KMS-11 (cell line): ENCODE measurements around the gene AP2B1.
"Not testable (repeated sequence)": the region's sequence is repeated elsewhere in the genome, so short reads cannot be mapped to it uniquely, and the experiment has no call there.

Source experiments
- H2AFZ ChIP-seq: fragments of 200-600 bp; sonication (generic); 2 replicates; pipeline ENCODE4 v1.6.1; 2016; ENCODE audit warnings: antibody characterized with exemption, mixed run types, low read depth
- H3K27ac ChIP-seq: fragments of 200-600 bp; sonication (generic); 2 replicates; pipeline ENCODE4 v1.6.1; 2016; ENCODE audit warnings: mild to moderate bottlenecking, mixed run types
- H3K27me3 ChIP-seq: fragments of 200-600 bp; sonication (generic); 2 replicates; pipeline ENCODE4 v1.6.1; 2017; ENCODE audit warnings: mild to moderate bottlenecking, low read depth, mixed run types, moderate library complexity; ENCODE audit not compliant: insufficient read depth
- H3K36me3 ChIP-seq: fragments of 200-600 bp; sonication (generic); 2 replicates; pipeline ENCODE4 v1.6.1; 2017; ENCODE audit warnings: mild to moderate bottlenecking, mixed run types; ENCODE audit not compliant: insufficient read depth
- H3K4me1 ChIP-seq: fragments of 200-600 bp; sonication (generic); 2 replicates; pipeline ENCODE4 v1.6.1; 2016; ENCODE audit warnings: mild to moderate bottlenecking, low read depth, mixed run types; ENCODE audit not compliant: poor library complexity, severe bottlenecking
- H3K4me2 ChIP-seq: fragments of 200-600 bp; sonication (generic); 2 replicates; pipeline ENCODE4 v1.7.0; 2016; ENCODE audit warnings: mild to moderate bottlenecking, mixed run types
- H3K4me3 ChIP-seq: fragments of 200-600 bp; sonication (generic); IDR thresholded peaks from 2 replicates; pipeline ENCODE4 v1.6.1; 2017; ENCODE audit warnings: low read depth, low read length, mixed read lengths; ENCODE audit not compliant: insufficient read depth
- H3K79me2 ChIP-seq: fragments of 200-600 bp; sonication (generic); 2 replicates; pipeline ENCODE4 v1.6.1; 2016; ENCODE audit warnings: low read depth, mixed run types; ENCODE audit not compliant: insufficient read depth
- H3K9ac ChIP-seq: fragments of 200-600 bp; sonication (generic); 2 replicates; pipeline ENCODE4 v1.6.1; 2016; ENCODE audit warnings: mild to moderate bottlenecking, mixed run types
- H4K20me1 ChIP-seq: fragments of 200-600 bp; sonication (generic); 2 replicates; pipeline ENCODE4 v1.6.1; 2016; ENCODE audit warnings: mild to moderate bottlenecking, mixed run types; ENCODE audit not compliant: insufficient read depth
- CTCF ChIP-seq: fragments of 200-600 bp; sonication (generic); conservative IDR thresholded peaks from 2 replicates; pipeline ENCODE4 v1.6.1; 2017; ENCODE audit warnings: low read depth, mild to moderate bottlenecking, antibody characterized with exemption, low read length, moderate library complexity, mixed read lengths

Gene AP2B1

GRCh38 chr17:35695613-35696012, 108.5 kb downstream of the AP2B1 start:
- no peaks in the 10 kb centered on the region for H3K27me3 ChIP-seq
- no peak overlapping the region for H3K4me3 ChIP-seq
- H3K9ac ChIP-seq = no peak overlapping the region
- no peak overlapping the region for H3K4me2 ChIP-seq
- no peak overlapping the region for H3K27ac ChIP-seq
- no peaks in the 10 kb centered on the region for H4K20me1 ChIP-seq
- H3K4me1 ChIP-seq = no peaks in the 10 kb centered on the region
- no peak overlapping the region for H2AFZ ChIP-seq
- no peaks in the 10 kb centered on the region for H3K79me2 ChIP-seq
- H3K36me3 ChIP-seq = no peaks in the 10 kb centered on the region
- no peak for TF ChIP-seq CTCF

- Histone ChIP-seq H4K20me1 (no peaks in the 10 kb centered on the region), H3K36me3 (no peaks in the 10 kb centered on the region)
- no peak for TF ChIP-seq CTCF
Measured at GRCh38 chr17:35698800-35699199, 111.7 kb downstream of the AP2B1 start.

DNA sequence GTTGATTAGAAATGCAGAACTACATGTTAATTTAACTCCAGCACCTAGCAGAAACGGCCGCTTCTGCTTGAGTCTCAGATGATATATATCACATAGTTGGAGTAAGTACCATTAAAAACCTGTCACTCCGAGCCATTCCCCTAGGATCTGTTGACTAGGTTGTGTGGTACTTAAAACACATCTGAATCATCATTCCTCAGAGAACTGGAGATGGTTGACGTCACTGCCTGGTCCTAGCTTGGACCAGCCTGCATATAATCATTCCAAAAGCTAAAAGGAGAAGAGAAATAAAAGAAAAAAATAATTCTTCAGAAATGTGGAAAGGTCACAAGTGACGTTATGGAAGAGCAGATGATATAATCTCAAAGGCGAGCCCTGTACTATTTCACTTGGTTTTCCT, 113.0 kb downstream of the AP2B1 start:
- Histone ChIP-seq H3K36me3 (no peaks in the 10 kb centered on the region), H3K27ac (no peak overlapping the region), H3K9ac (no peak overlapping the region), H2AFZ (no peak overlapping the region), H4K20me1 (no peaks in the 10 kb centered on the region), H3K4me3 (no peak overlapping the region), H3K4me2 (no peak overlapping the region), H3K4me1 (no peaks in the 10 kb centered on the region), H3K79me2 (no peaks in the 10 kb centered on the region), H3K27me3 (no peaks in the 10 kb centered on the region)
- no peak for TF ChIP-seq CTCF

More at GRCh38 chr17:35698800-35699199, 111.7 kb downstream of the AP2B1 start:
- no peak overlapping the region for H3K27ac ChIP-seq
- no peak overlapping the region for H2AFZ ChIP-seq
- H3K4me2 ChIP-seq = no peak overlapping the region
- no peak overlapping the region for H3K9ac ChIP-seq
- H3K4me1 ChIP-seq = no peaks in the 10 kb centered on the region
- H3K4me3 ChIP-seq = no peak overlapping the region
- no peaks in the 10 kb centered on the region for H3K79me2 ChIP-seq
- H3K27me3 ChIP-seq = no peaks in the 10 kb centered on the region

- no peaks in the 10 kb centered on the region for H3K36me3 ChIP-seq
Measured at GRCh38 chr17:35701491-35701890, 114.4 kb downstream of the AP2B1 start.

DNA sequence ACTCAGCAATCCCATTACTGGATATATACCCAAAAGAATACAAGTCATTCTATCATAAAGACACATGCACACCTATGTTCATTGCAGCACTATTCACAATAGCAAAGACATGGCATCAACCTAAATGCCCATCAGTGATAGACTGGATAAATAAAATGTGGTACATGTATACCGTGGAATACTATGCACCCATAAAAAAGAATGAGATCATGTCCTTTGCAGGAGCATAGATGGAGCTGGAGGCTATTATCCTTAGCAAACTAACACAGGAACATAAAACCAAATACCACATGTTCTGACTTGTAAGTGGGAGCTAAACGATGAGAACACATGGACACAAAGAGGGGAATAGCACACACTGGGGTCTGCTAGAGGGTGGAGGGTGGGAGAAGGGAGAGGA, 116.2 kb downstream of the AP2B1 start:
- not testable (repeated sequence) for H3K9ac ChIP-seq, H4K20me1 ChIP-seq, H3K79me2 ChIP-seq, H3K27me3 ChIP-seq, H3K36me3 ChIP-seq, H3K4me3 ChIP-seq, H3K4me2 ChIP-seq, H2AFZ ChIP-seq, H3K27ac ChIP-seq, H3K4me1 ChIP-seq

More at GRCh38 chr17:35701491-35701890, 114.4 kb downstream of the AP2B1 start:
- no peak overlapping the region for H3K27ac ChIP-seq
- no peaks in the 10 kb centered on the region for H3K79me2 ChIP-seq
- H3K4me1 ChIP-seq = no peaks in the 10 kb centered on the region
- no peak overlapping the region for H3K4me3 ChIP-seq
- no peak overlapping the region for H3K9ac ChIP-seq
- H4K20me1 ChIP-seq = no peaks in the 10 kb centered on the region
- no peak for TF ChIP-seq CTCF
- H3K4me2 ChIP-seq = no peak overlapping the region
- no peaks in the 10 kb centered on the region for H3K27me3 ChIP-seq
- no peak overlapping the region for H2AFZ ChIP-seq
